HCT116 (cell line): ENCODE measurements around the gene CUX1.

Source experiments
- EGR1 ChIP-seq: IDR thresholded peaks from 2 replicates; pipeline ENCODE4 v1.6.1; 2012; ENCODE audit warnings: low read depth
- ELF1 ChIP-seq: IDR thresholded peaks from 2 replicates; pipeline ENCODE4 v1.6.1; 2012; ENCODE audit warnings: low read depth, borderline replicate concordance
- EZH2 ChIP-seq: fragments of 200-600 bp; sonication (generic); IDR thresholded peaks from 2 replicates; pipeline ENCODE4 v1.6.1; 2017; ENCODE audit warnings: antibody characterized with exemption, mixed run types
- EZH2phosphoT487 ChIP-seq: fragments of 200-600 bp; IDR thresholded peaks from 2 replicates; pipeline ENCODE4 v1.6.1; 2018; ENCODE audit warnings: antibody characterized with exemption, borderline replicate concordance
- JUND ChIP-seq: IDR thresholded peaks from 2 replicates; pipeline ENCODE4 v1.6.1; 2012
- POLR2A ChIP-seq: IDR thresholded peaks from 2 replicates; pipeline ENCODE4 v1.7.0; 2011; ENCODE audit warnings: borderline replicate concordance; ENCODE audit not compliant: insufficient read depth, insufficient read length; ENCODE audit errors: extremely low read depth
- POLR2AphosphoS5 ChIP-seq: IDR thresholded peaks from 2 replicates; pipeline ENCODE4 v1.6.1; 2011; ENCODE audit warnings: mild to moderate bottlenecking, low read depth, low read length, moderate library complexity
- SIN3A ChIP-seq: IDR thresholded peaks from 2 replicates; pipeline ENCODE4 v1.6.1; 2012; ENCODE audit warnings: low read depth
- SP1 ChIP-seq: IDR thresholded peaks from 2 replicates; pipeline ENCODE4 v1.6.1; 2012; ENCODE audit warnings: low read depth
- YY1 ChIP-seq: IDR thresholded peaks from 2 replicates; pipeline ENCODE4 v1.6.1; 2011; ENCODE audit warnings: low read length, low read depth, moderate library complexity, mild to moderate bottlenecking; ENCODE audit not compliant: insufficient replicate concordance; ENCODE audit errors: extremely low read depth
- ZNF274 ChIP-seq: fragments of 200-500 bp; sonication (Bioruptor generic); IDR thresholded peaks from 2 replicates; pipeline ENCODE4 v1.6.1; 2014; ENCODE audit warnings: mild to moderate bottlenecking, low read depth, low read length, inconsistent platforms
- TF ChIP-seq, protein P1 (sequence below), 3 experiments: fragments of 200-600 bp in 1 of 3; sonication (generic) in 1 of 3; IDR thresholded peaks in 2 of 3; conservative IDR thresholded peaks in 1 of 3; 2 replicates each; pipeline ENCODE4 v1.5.1; 2012 to 2017; ENCODE audit warnings: low read depth in 2 of 3, low read length in 2 of 3, antibody characterized with exemption in 1 of 3, borderline replicate concordance in 1 of 3, control low read depth in 1 of 3, mild to moderate bottlenecking in 1 of 3, mixed read lengths in 1 of 3, mixed run types in 1 of 3, moderate library complexity in 1 of 3; ENCODE audit not compliant: insufficient read depth in 1 of 3
- TF ChIP-seq, protein P2 (sequence below): IDR thresholded peaks from 2 replicates; pipeline ENCODE4 v1.6.1; 2012
- TF ChIP-seq, protein P3 (sequence below): IDR thresholded peaks from 2 replicates; pipeline ENCODE4 v1.6.1; 2011; ENCODE audit warnings: mild to moderate bottlenecking, low read length, moderate library complexity; ENCODE audit not compliant: insufficient replicate concordance; ENCODE audit errors: extremely low read depth

DNA sequence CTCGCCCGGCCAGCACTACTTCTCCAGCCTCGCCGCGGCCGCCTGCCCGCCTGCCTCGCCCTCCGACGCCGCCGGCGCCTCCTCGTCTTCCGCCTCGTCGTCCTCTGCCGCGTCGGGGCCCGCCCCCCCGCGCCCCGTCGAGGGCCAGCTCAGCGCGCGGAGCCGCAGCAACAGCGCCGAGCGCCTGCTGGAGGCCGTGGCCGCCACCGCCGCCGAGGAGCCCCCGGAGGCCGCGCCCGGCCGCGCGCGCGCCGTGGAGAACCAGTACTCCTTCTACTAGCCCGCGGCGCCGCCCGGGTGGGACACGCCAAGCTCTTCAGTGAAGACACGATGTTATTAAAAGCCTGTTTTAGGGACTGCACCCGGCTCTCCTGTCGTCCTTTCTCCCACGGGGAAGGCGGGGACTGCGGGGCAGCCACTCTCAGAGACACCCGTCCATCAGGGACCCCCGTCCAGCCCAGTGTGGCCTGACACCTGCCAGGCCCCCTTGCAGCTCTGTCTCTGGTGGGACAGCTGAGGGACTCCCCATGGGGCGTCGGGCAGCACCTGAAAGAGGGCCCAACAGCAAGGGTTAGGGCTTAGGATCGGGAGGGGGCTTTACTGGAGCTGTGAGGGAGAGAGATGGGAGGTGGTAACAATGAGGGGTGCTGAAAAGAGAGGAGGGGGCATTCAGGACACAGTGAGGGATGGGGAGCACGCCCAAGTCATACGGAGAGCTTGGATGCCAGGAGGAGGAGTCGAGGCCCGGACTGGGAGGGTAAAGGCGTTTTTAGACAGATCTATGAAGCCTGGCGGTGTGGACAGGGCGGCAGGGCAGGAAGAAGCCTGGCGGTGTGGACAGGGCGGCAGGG is 504.1 kb downstream of the CUX1 start:
- TF ChIP-seq POLR2A (no peak), EGR1 (no peak), EZH2 (no peak), YY1 (no peak), EZH2phosphoT487 (no peak), POLR2AphosphoS5 (no peak), SIN3A (no peak), ZNF274 (no peak), JUND (no peak), SP1 (no peak), ELF1 (no peak)
- TF ChIP-seq, protein P1, sequence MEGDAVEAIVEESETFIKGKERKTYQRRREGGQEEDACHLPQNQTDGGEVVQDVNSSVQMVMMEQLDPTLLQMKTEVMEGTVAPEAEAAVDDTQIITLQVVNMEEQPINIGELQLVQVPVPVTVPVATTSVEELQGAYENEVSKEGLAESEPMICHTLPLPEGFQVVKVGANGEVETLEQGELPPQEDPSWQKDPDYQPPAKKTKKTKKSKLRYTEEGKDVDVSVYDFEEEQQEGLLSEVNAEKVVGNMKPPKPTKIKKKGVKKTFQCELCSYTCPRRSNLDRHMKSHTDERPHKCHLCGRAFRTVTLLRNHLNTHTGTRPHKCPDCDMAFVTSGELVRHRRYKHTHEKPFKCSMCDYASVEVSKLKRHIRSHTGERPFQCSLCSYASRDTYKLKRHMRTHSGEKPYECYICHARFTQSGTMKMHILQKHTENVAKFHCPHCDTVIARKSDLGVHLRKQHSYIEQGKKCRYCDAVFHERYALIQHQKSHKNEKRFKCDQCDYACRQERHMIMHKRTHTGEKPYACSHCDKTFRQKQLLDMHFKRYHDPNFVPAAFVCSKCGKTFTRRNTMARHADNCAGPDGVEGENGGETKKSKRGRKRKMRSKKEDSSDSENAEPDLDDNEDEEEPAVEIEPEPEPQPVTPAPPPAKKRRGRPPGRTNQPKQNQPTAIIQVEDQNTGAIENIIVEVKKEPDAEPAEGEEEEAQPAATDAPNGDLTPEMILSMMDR (IDR thresholded peaks at IDR 0.05 in 2 of 3, conservative IDR thresholded peaks at IDR 0.05 in 1 of 3; ENCODE audit: borderline replicate concordance in 1 of 3, insufficient read depth in 1 of 3, low read depth in 2 of 3, low read length in 2 of 3) = no peak
- TF ChIP-seq, protein P2, sequence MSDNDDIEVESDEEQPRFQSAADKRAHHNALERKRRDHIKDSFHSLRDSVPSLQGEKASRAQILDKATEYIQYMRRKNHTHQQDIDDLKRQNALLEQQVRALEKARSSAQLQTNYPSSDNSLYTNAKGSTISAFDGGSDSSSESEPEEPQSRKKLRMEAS = no peak
- TF ChIP-seq, protein P3, sequence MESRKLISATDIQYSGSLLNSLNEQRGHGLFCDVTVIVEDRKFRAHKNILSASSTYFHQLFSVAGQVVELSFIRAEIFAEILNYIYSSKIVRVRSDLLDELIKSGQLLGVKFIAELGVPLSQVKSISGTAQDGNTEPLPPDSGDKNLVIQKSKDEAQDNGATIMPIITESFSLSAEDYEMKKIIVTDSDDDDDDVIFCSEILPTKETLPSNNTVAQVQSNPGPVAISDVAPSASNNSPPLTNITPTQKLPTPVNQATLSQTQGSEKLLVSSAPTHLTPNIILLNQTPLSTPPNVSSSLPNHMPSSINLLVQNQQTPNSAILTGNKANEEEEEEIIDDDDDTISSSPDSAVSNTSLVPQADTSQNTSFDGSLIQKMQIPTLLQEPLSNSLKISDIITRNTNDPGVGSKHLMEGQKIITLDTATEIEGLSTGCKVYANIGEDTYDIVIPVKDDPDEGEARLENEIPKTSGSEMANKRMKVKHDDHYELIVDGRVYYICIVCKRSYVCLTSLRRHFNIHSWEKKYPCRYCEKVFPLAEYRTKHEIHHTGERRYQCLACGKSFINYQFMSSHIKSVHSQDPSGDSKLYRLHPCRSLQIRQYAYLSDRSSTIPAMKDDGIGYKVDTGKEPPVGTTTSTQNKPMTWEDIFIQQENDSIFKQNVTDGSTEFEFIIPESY = no peak
